GM12878 (cell line): ENCODE results near the gene CSMD2. TPM values are rescaled to one million over a fixed set of nuclear protein-coding genes. Genes with fewer than 3 reads are reported as not detected.

ENCODE experiments used
- ATAC-seq: fragments of 200-7000 bp; cut with Tn5 transposase; 3 replicates; pipeline ENCODE4 v1.9.1; 2020; ENCODE audit warnings: mild to moderate bottlenecking, moderate library complexity
- BruUV-seq: library from RNA; stranded (reverse); fragments of 400-500 nt; replicated peaks from 2 replicates; lab custom pipeline; 2021; lab: Mats Ljungman, UMichigan
- CTCF ChIA-PET: fragments of 300-600 bp; sonication (Branson Sonifier 250); formaldehyde crosslinking; extraction: SDS; loops from one replicate; lab custom pipeline; 2021; ENCODE audit warnings: inconsistent platforms; lab: Yijun Ruan, JAX
- POLR2A ChIA-PET: fragments of 350-600 bp; formaldehyde crosslinking; extraction: SDS; loops from one replicate; lab custom pipeline; 2021; ENCODE audit warnings: inconsistent platforms; lab: Charles Lee
- RAD21 ChIA-PET: fragments of 300-600 bp; sonication (Branson Sonifier 250); formaldehyde crosslinking; loops from one replicate; lab custom pipeline; 2023; ENCODE audit warnings: antibody characterized with exemption; ENCODE audit not compliant: unreplicated experiment; lab: Charles Lee
- SMC1A ChIA-PET: fragments of 300-600 bp; sonication (Branson Sonifier 250); formaldehyde crosslinking; loops from one replicate; lab custom pipeline; 2023; ENCODE audit not compliant: unreplicated experiment, uncharacterized antibody; lab: Charles Lee
- DNase-seq: peaks from one replicate; pipeline ENCODE4 v3.0.0-alpha.2; 2011; ENCODE audit warnings: low read depth, low spot score
- FAIRE-seq: peaks from 3 replicates; lab custom pipeline; 2011; peaks lifted over from hg19 to GRCh38; lab: Jason Lieb, UNC
- H2AFZ ChIP-seq: 2 replicates; pipeline ENCODE4 v1.6.0; 2011; ENCODE audit warnings: low read depth, low read length, control low read depth; ENCODE audit not compliant: control insufficient read depth
- H3K27ac ChIP-seq: 2 replicates; pipeline ENCODE4 v1.5.1; 2011; ENCODE audit warnings: control low read depth; ENCODE audit not compliant: control insufficient read depth, insufficient read depth
- H3K27me3 ChIP-seq, 2 experiments: replicated peaks in 1 of 2; 2 replicates each; pipeline versions ENCODE4 v1.6.0 to v1.6.1; 2011; ENCODE audit warnings: low read length in 1 of 2; ENCODE audit not compliant: control insufficient read depth in 2 of 2, insufficient read depth in 2 of 2
- H3K36me3 ChIP-seq, 2 experiments: 2 replicates each; pipeline ENCODE4 v1.5.1; 2011; ENCODE audit warnings: low read length in 1 of 2; ENCODE audit not compliant: control insufficient read depth in 2 of 2, insufficient read depth in 2 of 2
- H3K4me1 ChIP-seq: 2 replicates; pipeline ENCODE4 v1.6.1; 2011; ENCODE audit warnings: mild to moderate bottlenecking, low read length, moderate library complexity, mixed read lengths; ENCODE audit not compliant: control insufficient read depth, insufficient read depth
- H3K4me2 ChIP-seq: 2 replicates; pipeline ENCODE4 v1.6.0; 2011; ENCODE audit warnings: control low read depth; ENCODE audit not compliant: control insufficient read depth, insufficient read depth
- H3K4me3 ChIP-seq: fragments of 200-600 bp; sonication (generic); 2 replicates; pipeline ENCODE4 v1.5.1; 2016
- H3K79me2 ChIP-seq: 2 replicates; pipeline ENCODE4 v1.6.0; 2011; ENCODE audit warnings: low read length; ENCODE audit not compliant: control insufficient read depth, insufficient read depth
- H3K9ac ChIP-seq: 2 replicates; pipeline ENCODE4 v1.8.0; 2011; ENCODE audit warnings: low read length, control low read depth, mixed read lengths; ENCODE audit not compliant: control insufficient read depth, insufficient read depth
- H3K9me3 ChIP-seq: replicated peaks from 3 replicates; pipeline ENCODE4 v1.5.1; 2011; ENCODE audit warnings: mild to moderate bottlenecking, low read length; ENCODE audit not compliant: control insufficient read depth, insufficient read depth
- H4K20me1 ChIP-seq: 2 replicates; pipeline ENCODE4 v1.6.0; 2011; ENCODE audit not compliant: control insufficient read depth, insufficient read depth
- ASH2L ChIP-seq: fragments of 300-600, 200-600 bp; sonication (generic); IDR thresholded peaks from 2 replicates; pipeline ENCODE4 v1.6.1; 2017; ENCODE audit warnings: low read depth, mild to moderate bottlenecking, borderline replicate concordance
- CTCF ChIP-seq, 3 experiments: IDR thresholded peaks in 2 of 3; conservative IDR thresholded peaks in 1 of 3; 2 replicates each; pipeline ENCODE4 v1.5.1; 2011; ENCODE audit warnings: low read depth in 3 of 3, low read length in 3 of 3, mild to moderate bottlenecking in 3 of 3, control low read depth in 2 of 3, moderate library complexity in 2 of 3, inconsistent platforms in 1 of 3, mixed read lengths in 1 of 3; ENCODE audit not compliant: control insufficient read depth in 2 of 3, insufficient read depth in 1 of 3; ENCODE audit errors: extremely low read depth in 1 of 3
- GATAD2B ChIP-seq: fragments of 450-650 bp; conservative IDR thresholded peaks from 2 replicates; pipeline ENCODE4 v1.6.1; 2017; ENCODE audit warnings: low read depth, mild to moderate bottlenecking, moderate library complexity
- NRF1 ChIP-seq: conservative IDR thresholded peaks from 2 replicates; pipeline ENCODE4 v1.6.1; 2011; ENCODE audit warnings: mild to moderate bottlenecking, low read depth, low read length, improper control_type of control experiment
- WGBS: methylation state at CpG from one replicate; pipeline ENCODE4 v1.1.6; 2016; ENCODE audit warnings: low lambda C conversion rate; ENCODE audit not compliant: insufficient replicate concordance, insufficient coverage; ENCODE audit errors: missing lambda C conversion rate; 5-methylcytosine and 5-hydroxymethylcytosine counted together
- in situ Hi-C: fragments of 300-500 bp; cut with MboI; formaldehyde crosslinking; loops from 9 replicates; pipeline ENCODE4 v1.14.3; 2018; ENCODE audit warnings: mixed read lengths
- intact Hi-C: fragments of 100-400 bp; cut with micrococcal nuclease; formaldehyde crosslinking; loops from one replicate; pipeline ENCODE4 v1.14.2; 2022; ENCODE audit not compliant: unreplicated experiment
- polyA plus RNA-seq, 11 experiments: library from polyadenylated mRNA; depleted of rRNA in 4 of 11; unstranded in 6 of 11; stranded (reverse) in 5 of 11; fragments of >200 nt; fragmentation: Nextera tagmentation in 4 of 11; fragmentation: Illumina TruSeq in 1 of 11; extraction: Ambion mirVana in 4 of 11; extraction: Trizol in 1 of 11; gene quantifications; 1 replicate in 1 of 11; 2 replicates in 10 of 11; pipeline versions ENCODE4 v1.2.1 to v1.2.3, GENCODE V29; 2011 to 2016; ENCODE audit warnings: inconsistent platforms in 2 of 11, missing spikeins in 2 of 11, low read depth in 1 of 11
- total RNA-seq, 4 experiments: library from RNA; depleted of rRNA in 3 of 4; stranded (reverse); fragments of >200 nt in 3 of 4; fragmentation: Illumina TruSeq in 1 of 4; extraction: Trizol in 1 of 4; gene quantifications; 2 replicates each; pipeline versions ENCODE4 v1.2.1 to v1.2.3, GENCODE V29; 2013 to 2021
- TF ChIP-seq, protein P1 (sequence below): IDR thresholded peaks from 2 replicates; pipeline ENCODE4 v1.6.1; 2011; ENCODE audit warnings: borderline replicate concordance, low read depth, mild to moderate bottlenecking, moderate library complexity, mixed read lengths, low read length; ENCODE audit not compliant: insufficient read depth; ENCODE audit errors: extremely low read length

Gene CSMD2
- total and polyA plus RNA-seq, 10 of the 15 experiments (the other 5 are each of a cell fraction or from before 2014, with no cell fraction given), result under 0.01 TPM; not detected in 9

- no peaks in the 10 kb centered on the region for H3K9me3 ChIP-seq
- H3K36me3 ChIP-seq, result no peaks in the 10 kb centered on the region
- DNase-seq, result no peak
- no peak for ATAC-seq
- no peak overlapping the region for H3K27ac ChIP-seq
- CTCF ChIA-PET, result interaction anchor here (0.6 kb wide), 1 partner anchor 113 kb away, joined by 3 read pairs; no protein-coding TSS in a partner anchor
- SMC1A ChIA-PET, result no interaction called here
- no TSS peak for BruUV-seq
- no peak overlapping the region for H3K9ac ChIP-seq
- in situ Hi-C loops, result no loop called here
- RAD21 ChIA-PET, result no interaction called here
- POLR2A ChIA-PET, result no interaction called here
- FAIRE-seq, result no peak
- no peaks in the 10 kb centered on the region for H4K20me1 ChIP-seq
- intact Hi-C loops, result no loop called here
- TF ChIP-seq NRF1, result no peak
- no peak for TF ChIP-seq ASH2L
- TF ChIP-seq, protein P1, sequence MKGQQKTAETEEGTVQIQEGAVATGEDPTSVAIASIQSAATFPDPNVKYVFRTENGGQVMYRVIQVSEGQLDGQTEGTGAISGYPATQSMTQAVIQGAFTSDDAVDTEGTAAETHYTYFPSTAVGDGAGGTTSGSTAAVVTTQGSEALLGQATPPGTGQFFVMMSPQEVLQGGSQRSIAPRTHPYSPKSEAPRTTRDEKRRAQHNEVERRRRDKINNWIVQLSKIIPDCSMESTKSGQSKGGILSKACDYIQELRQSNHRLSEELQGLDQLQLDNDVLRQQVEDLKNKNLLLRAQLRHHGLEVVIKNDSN, result no peak
- TF ChIP-seq CTCF (IDR thresholded peaks at IDR 0.05 in 2 of 3, conservative IDR thresholded peaks at IDR 0.05 in 1 of 3; ENCODE audit: control insufficient read depth in 2 of 3, extremely low read depth in 1 of 3, insufficient read depth in 1 of 3, low read depth in 3 of 3, low read length in 3 of 3), result peak in 1 of 3 experiments; percentile 9; a peak in 1 of 6 replicates
- no peak for TF ChIP-seq GATAD2B
- H3K4me2 ChIP-seq, result no peak overlapping the region
- H3K79me2 ChIP-seq, result no peaks in the 10 kb centered on the region
- peaks cover 0 to 4% of the 10 kb centered on the region in 2 experiments; a peak in 3 of 4 replicates for H3K27me3 ChIP-seq
- no peak overlapping the region for H2AFZ ChIP-seq
- no peaks in the 10 kb centered on the region for H3K4me1 ChIP-seq
- 2% methylated on average over 3 of the region's 3 CpGs for WGBS
- H3K4me3 ChIP-seq, result no peak overlapping the region
These were observed 8.3 kb downstream of the CSMD2 start for GRCh38 chr1:34156739-34157138.
